ENCODE data around the gene HSPA14.
"Not testable (repeated sequence)": the region's sequence is repeated elsewhere in the genome, so short reads cannot be mapped to it uniquely, and the experiment has no call there.

Gene HSPA14

DNA sequence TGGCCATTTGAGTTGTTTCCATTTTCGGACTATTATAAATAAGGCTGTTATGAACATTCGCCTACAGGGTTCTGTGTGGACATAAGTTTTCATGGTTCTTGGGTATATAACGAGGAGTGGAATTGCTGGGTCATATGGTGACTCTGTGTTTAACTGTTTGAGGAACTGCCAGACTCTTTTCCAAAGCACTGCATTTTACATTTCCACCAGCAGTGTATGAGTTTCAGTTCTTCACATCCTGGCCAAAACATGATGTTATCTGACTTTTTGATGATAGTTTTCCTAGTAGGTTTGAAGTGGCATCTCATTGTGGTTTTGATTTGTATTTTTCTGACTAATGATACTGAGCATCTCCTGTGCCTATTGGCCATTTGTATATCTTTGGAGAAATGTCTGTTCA lies 46.0 kb downstream of the HSPA14 start:
- no peak for DNase-seq

DNA sequence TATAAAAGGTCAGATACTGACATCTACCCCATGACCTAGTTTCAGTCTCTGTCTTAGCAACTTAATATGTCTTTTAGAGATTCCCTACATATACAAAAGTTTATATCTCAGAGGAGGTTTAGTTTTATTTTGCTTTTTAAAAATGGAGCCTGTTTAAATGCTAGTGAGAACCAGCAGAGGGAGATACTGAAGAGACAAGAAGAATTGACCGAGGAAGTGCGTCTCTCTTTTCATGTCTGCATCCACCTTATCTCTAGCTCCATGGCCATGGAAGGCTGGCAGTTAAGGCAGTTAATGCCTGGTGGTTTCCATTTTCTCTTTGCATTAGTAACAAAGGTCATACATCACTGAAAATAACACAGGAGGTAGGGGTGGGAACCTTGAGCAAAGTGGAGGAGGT lies 51.2 kb downstream of the HSPA14 start:
- peak; percentile 18 for DNase-seq

DNA sequence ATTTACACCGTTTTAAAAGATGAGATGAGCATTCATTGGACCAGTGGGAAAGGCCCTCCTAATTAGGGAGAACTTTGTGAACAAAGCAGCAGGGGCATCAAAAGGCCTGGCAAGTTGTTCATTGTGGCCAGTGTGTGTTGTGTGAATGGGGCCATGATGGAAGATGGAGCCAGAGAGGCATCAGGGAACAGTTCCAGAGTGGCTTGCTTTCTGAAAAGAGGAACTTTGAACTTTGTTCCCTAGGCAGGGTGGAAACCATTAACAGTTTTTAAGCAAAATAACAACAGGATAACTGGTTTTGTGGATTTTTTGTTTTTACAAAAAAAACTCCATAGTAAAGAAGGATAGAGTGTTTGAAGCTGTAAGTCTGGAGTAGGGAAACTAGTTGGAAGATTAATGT lies 53.0 kb downstream of the HSPA14 start:
- no peak for DNase-seq

DNA sequence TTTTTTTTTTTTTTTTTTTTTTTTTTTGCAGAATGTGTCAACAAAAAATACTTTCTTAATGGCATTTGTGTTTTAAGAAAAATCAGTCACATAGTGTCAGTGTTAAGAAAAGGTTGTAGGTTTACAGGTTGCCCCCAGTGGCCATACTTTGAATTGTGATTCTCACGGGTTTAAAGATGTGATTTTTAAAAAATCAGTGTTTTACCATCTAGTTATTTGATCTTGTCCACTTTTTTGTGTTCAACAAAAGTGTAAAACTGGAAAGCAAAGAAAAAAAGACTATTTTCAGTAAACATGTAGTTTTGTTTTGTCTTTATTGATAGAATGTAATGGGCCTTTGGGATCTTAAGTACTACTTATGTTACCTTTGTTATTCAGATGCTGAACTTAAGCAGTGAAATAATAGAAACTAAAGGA lies 66.2 kb downstream of the HSPA14 start:
- DNase-seq: peak; percentile 41

DNA sequence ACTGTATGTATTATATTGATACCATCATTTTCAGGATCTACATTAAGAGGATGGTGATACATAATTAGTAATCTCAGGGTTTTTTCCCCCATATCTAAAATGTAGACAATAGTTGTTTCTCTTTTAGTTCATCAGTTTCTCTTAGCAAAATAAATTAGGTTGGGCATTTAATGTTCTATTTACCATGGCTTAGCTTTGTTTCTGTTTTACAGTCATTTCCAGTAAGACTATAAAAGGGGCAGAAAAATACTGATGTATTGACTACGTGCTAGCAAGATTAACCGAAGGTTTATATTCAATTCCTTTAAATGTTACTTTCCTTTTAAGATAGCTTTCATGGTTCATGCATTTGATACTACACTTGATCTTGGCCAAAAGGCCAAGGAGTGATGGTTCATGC lies 66.8 kb downstream of the HSPA14 start:
- no peak for DNase-seq

DNA sequence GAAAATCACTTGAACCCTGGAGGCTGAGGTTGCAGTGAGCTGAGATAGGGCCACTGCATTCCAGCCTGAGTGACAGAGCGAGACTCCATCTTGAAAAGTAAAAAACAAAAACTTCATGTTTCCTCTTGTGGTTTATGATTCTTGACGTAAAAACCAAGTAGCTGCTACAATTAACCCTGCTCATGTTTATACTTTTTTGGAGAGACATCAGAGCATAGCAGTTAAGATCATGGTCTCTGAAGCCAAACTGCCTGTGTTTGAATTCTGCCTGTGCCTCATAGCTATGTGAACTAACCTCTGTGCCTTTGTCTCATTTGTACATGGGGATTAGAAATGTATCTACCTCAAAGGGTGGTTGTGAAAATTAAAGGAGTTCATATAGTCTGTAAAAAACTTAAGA lies 67.8 kb downstream of the HSPA14 start:
- no peak for DNase-seq

DNA sequence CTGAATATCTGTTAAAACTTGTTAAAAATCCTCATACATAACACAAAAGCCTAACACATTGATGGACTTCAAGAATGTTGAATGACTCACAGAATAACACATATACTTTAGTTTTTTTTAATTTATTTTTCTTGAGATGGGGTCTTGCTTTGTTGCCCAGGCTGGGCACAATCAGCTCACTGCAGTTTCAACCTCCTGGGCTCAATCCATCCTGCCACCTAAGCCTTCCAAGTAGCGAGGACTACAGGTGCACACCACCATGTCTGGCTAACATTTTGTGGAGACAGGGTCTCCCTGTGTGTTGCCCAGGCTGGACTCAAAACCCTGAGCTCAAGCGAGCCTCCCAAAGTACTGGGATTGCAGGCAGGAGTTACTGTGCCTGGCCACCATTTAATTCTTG lies 68.7 kb downstream of the HSPA14 start:
- no peak for DNase-seq

DNA sequence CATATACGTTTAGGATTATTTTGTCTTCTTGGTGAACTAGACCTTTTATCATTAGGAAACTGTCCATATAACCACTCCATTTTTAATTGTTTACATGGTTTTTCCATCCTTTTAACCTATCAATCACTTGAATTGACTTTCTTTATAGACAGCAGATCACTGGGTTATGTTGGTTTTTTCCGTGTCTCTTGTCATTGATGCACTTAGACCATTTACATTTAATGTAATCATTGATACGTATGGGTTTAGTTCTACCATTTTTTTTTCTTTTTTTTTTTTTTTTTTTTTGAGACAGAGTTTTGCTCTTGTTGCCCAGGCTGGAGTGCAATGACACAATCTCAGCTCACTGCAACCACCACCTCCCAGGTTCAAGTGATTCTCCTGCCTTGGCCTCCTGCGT lies 69.5 kb downstream of the HSPA14 start:
- DNase-seq: not testable (repeated sequence)

DNA sequence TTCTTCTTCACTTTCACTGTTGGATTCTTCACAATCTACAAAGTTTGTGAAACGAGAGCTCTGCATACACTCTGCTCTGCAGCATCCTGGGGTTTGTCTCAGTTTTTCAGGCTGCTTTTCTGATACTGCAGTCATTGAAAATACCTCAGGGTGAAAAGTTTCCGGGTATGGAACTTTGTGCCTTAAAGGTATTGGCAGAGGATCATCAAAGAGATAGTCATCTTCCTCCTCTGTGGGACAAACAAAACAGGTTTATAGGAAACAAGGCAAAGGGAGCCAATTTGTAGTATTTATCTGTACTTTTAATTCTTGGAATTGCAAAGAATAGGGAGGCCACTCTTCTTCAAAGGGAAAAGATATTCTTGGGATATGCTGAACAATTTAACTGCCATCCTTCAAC lies 71.0 kb downstream of the HSPA14 start:
- no peak for DNase-seq

DNA sequence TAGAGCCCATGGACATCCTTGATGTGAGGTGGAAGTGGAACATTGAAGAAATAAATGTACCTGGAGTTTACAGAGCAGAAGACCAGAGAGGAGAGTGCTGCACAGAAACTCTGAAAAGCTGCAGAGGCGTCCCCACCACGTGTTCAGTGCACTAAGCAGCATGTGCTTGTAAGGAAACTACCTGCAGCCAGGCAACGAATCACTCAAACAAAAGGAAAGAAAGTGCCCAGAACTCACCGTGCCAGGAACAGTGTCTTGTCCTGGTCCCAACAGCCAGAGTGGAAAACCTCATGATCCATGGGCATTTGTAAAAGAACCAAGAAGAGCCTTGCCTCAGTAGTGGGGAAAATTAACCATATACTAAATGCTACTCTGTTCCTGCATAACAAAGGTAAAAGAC lies 72.8 kb downstream of the HSPA14 start:
- no peak for DNase-seq

DNA sequence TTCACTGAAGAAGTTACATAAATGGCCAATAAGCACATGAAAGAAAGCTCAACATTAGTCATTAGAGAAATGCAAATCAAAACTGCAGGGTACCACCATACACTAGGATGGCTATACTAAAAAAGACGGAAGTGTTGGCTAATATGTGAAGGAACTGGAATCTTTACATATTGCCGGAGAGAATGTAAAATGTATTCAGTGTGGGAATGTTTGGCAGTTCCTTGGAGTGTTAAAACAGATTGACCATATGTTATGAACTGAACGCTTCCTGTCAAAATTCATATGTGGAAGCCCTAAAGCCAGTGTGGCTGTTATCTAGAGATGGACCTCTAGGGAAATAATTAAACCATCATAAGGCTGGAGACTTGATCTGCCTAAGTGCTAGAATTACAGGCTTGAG lies 73.7 kb downstream of the HSPA14 start:
- DNase-seq: no peak

DNA sequence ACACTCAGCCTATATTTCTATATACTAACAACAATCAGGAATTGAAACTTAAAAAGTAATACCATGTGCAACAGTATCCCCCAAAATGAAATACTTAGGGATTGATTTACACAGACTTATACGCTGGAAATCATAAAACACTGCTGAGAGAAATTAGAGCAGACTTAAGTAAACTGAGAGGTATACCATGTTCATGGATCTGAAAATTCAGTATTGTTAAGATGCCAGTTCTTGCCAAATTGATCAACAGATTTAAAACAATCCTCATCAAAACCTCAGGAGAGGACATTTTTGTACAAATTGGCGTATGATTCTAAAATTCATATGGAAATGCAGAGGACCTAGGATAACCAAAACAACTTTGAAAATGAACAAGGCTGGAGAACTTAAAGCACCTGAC lies 78.5 kb downstream of the HSPA14 start:
- DNase-seq: no peak

DNA sequence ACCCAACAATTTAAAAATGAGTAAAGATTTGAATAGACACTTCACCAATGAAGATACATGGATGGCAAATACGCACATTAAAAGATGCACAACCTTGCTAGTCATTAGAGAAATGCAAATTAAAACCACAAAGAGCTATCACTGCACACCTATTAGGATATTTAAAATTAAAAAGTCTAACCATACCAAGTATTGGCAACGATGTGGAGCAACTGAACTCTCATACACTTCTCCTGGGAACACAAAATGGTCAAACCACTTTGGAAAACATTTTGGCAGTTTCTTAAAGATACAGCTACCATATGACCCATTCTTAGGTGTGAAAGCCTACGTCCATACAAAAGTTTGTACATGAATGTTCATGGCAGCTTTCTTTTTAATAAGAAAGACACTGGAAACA lies 79.7 kb downstream of the HSPA14 start:
- no peak for DNase-seq

DNA sequence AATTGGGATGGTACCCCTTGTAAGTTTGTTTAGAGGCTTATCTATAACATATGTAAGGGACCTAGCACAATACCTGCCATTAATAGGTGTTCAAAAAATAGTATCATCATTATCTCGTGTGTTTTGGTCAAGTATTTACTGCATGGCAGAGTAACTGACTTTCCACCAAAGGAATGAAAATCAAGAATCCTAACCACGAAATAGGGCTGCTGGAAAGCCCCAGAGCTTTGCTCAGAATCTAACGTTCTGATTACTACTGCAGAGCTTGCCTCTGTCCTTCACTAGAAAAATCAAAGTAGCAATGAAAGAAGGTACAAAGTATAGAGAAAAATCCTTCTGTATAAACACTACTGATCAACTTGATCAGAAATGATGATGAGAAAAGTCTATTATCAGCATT lies 80.9 kb downstream of the HSPA14 start:
- DNase-seq: no peak

Measured in CD4-positive, alpha-beta T cell treated with Interleukin-10 for 1 hour (primary cell).